Thymus (tissue), 14 donors: ENCODE measurements around the gene SPG11. TPM values are rescaled to one million over a fixed set of nuclear protein-coding genes. Genes with fewer than 3 reads are reported as not detected.

Source experiments
- DNase-seq, 9 donors: peaks; one replicate each; pipeline ENCODE4 v3.0.0-alpha.2; 2013; ENCODE audit warnings: low spot score in 9 of 9, low read depth in 6 of 9, missing footprints in 1 of 9
- H3K27ac ChIP-seq, 2 donors: one replicate each; pipeline ENCODE4 v1.5.1; 2013; ENCODE audit warnings: control low read depth in 1 of 2, low read depth in 1 of 2, low read length in 1 of 2, mild to moderate bottlenecking in 1 of 2, moderate library complexity in 1 of 2
- H3K27me3 ChIP-seq, 2 donors: one replicate each; pipeline ENCODE4 v1.5.1; 2013; ENCODE audit warnings: low read length in 1 of 2; ENCODE audit not compliant: control insufficient read depth in 2 of 2, insufficient read depth in 1 of 2
- H3K36me3 ChIP-seq, 2 donors: one replicate each; pipeline ENCODE4 v1.5.1; 2013; ENCODE audit warnings: low read length in 1 of 2, mild to moderate bottlenecking in 1 of 2, moderate library complexity in 1 of 2; ENCODE audit not compliant: control insufficient read depth in 2 of 2, insufficient read depth in 2 of 2
- H3K4me1 ChIP-seq, 2 donors: one replicate each; pipeline ENCODE4 v1.5.1; 2013; ENCODE audit warnings: low read length in 2 of 2; ENCODE audit not compliant: control insufficient read depth in 2 of 2, insufficient read depth in 2 of 2
- H3K4me3 ChIP-seq, 2 donors: one replicate each; pipeline ENCODE4 v1.5.1; 2013; ENCODE audit warnings: low read length in 2 of 2, control low read depth in 1 of 2, mild to moderate bottlenecking in 1 of 2
- H3K9me3 ChIP-seq, 2 donors: one replicate each; pipeline ENCODE4 v1.5.1; 2013; ENCODE audit warnings: low read length in 1 of 2, mild to moderate bottlenecking in 1 of 2; ENCODE audit not compliant: control insufficient read depth in 2 of 2, insufficient read depth in 1 of 2
- WGBS: extraction: QIAGEN DNeasy Blood & Tissue Kit; methylation state at CpG from one replicate; pipeline ENCODE4 v1.1.7; 2013; 5-methylcytosine and 5-hydroxymethylcytosine counted together
- long read RNA-seq, 10 donors: transcript quantifications; one replicate each; lab custom pipeline, GENCODE V29; 2026
- polyA plus RNA-seq: library from polyadenylated mRNA; stranded (reverse); fragments of 200-250 nt; gene quantifications from one replicate; pipeline ENCODE4 v1.2.3, GENCODE V29; 2013
- total RNA-seq: library from RNA; stranded (reverse); fragments of 120-200 nt; gene quantifications from one replicate; pipeline ENCODE4 v1.2.4, GENCODE V29; 2013
- donor health status: healthy.

The SPG11 gene, protein sequence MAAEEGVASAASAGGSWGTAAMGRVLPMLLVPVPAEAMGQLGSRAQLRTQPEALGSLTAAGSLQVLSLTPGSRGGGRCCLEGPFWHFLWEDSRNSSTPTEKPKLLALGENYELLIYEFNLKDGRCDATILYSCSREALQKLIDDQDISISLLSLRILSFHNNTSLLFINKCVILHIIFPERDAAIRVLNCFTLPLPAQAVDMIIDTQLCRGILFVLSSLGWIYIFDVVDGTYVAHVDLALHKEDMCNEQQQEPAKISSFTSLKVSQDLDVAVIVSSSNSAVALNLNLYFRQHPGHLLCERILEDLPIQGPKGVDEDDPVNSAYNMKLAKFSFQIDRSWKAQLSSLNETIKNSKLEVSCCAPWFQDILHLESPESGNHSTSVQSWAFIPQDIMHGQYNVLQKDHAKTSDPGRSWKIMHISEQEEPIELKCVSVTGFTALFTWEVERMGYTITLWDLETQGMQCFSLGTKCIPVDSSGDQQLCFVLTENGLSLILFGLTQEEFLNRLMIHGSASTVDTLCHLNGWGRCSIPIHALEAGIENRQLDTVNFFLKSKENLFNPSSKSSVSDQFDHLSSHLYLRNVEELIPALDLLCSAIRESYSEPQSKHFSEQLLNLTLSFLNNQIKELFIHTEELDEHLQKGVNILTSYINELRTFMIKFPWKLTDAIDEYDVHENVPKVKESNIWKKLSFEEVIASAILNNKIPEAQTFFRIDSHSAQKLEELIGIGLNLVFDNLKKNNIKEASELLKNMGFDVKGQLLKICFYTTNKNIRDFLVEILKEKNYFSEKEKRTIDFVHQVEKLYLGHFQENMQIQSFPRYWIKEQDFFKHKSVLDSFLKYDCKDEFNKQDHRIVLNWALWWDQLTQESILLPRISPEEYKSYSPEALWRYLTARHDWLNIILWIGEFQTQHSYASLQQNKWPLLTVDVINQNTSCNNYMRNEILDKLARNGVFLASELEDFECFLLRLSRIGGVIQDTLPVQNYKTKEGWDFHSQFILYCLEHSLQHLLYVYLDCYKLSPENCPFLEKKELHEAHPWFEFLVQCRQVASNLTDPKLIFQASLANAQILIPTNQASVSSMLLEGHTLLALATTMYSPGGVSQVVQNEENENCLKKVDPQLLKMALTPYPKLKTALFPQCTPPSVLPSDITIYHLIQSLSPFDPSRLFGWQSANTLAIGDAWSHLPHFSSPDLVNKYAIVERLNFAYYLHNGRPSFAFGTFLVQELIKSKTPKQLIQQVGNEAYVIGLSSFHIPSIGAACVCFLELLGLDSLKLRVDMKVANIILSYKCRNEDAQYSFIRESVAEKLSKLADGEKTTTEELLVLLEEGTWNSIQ (N-terminal part only)
- total RNA-seq = 48.0 TPM
- polyA plus RNA-seq = 67.3 TPM
- long read RNA-seq, donor 1 = 0 reads
- long read RNA-seq, donor 2 = 0 reads
- long read RNA-seq, donor 3, partial matches to known transcripts = 0 of 1 reads
- long read RNA-seq, donor 3, other reads (novel, unspliced or antisense) = 0 of 1 reads
- long read RNA-seq, donor 4, partial matches to known transcripts = 5,509 of 5,958 reads
- long read RNA-seq, donor 4, other reads (novel, unspliced or antisense) = 448 of 5,958 reads
- long read RNA-seq, donor 5, partial matches to known transcripts = 12,866 of 13,530 reads
- long read RNA-seq, donor 5, other reads (novel, unspliced or antisense) = 662 of 13,530 reads
- long read RNA-seq, donor 6, partial matches to known transcripts = 5 of 7 reads
- long read RNA-seq, donor 6, other reads (novel, unspliced or antisense) = 0 of 7 reads
- long read RNA-seq, donor 7, partial matches to known transcripts = 9,338 of 9,765 reads
- long read RNA-seq, donor 7, other reads (novel, unspliced or antisense) = 426 of 9,765 reads
- long read RNA-seq, donor 8, partial matches to known transcripts = 2,204 of 2,359 reads
- long read RNA-seq, donor 8, other reads (novel, unspliced or antisense) = 155 of 2,359 reads
- long read RNA-seq, donor 9, partial matches to known transcripts = 0 of 2 reads
- long read RNA-seq, donor 9, other reads (novel, unspliced or antisense) = 0 of 2 reads
- long read RNA-seq, donor 10, partial matches to known transcripts = 0 of 1 reads
- long read RNA-seq, donor 10, other reads (novel, unspliced or antisense) = 0 of 1 reads

DNA sequence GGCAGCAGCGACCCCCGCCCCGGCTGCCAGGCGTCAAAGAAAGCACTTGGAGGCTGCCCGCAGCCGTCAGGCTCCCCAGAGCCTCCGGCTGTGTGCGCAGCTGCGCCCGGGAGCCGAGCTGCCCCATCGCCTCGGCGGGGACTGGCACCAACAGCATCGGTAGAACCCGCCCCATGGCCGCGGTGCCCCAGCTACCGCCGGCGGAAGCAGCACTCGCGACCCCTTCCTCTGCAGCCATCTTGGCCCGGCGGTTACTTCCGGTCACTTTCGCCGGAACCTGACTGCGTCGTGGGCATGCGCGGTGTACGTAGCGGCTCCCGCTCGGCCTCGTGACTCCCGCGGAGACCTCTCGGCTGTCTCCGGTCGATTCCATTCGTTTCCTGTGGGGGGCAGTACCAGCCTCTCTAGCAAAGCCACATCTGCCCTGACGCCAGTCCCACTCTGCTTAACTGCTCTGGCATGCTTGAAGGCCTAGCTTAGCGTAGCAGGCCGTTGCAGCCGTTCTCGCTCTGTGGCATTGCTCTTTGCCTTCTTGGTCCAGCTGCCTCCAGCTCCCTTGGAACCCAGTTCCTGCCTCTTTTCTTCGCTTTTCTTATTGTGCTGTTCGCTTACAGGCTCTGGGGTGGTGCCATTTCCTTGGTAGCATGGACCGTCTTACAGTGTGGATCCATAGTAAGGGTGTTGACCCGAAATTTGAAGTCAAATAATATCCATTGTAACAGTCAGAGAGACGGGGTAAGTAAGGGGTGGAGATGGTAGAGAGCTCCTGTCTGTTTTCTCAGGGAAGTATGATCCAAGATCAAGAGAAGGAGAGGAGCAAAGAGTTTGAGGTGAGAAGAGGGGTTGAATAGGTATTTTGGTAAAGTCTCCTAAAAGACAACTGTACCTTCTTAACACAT is at the start of gene SPG11:
Gene SPG11, minus strand, starts transcription at position 253 of the 899 bp plus-strand sequence. Its CDS starts 15 bp downstream, at position 238.
- no peaks in the 10 kb centered on the region for H3K27me3 ChIP-seq
- H3K27ac ChIP-seq = peak within 1 kb of the TSS; percentile 99
- DNase-seq = peak; percentile 90 to 99 (median 96)
- H3K9me3 ChIP-seq = no peaks in the 10 kb centered on the region
- H3K4me1 ChIP-seq = peaks cover 26 to 29% of the 10 kb centered on the region in 2 donors
- H3K4me3 ChIP-seq = peak within 1 kb of the TSS; percentile 69 to 88
- peaks cover 0 to 9% of the 10 kb centered on the region in 2 donors for H3K36me3 ChIP-seq
- 8% methylated on average over 53 of the region's 53 CpGs for WGBS

DNA sequence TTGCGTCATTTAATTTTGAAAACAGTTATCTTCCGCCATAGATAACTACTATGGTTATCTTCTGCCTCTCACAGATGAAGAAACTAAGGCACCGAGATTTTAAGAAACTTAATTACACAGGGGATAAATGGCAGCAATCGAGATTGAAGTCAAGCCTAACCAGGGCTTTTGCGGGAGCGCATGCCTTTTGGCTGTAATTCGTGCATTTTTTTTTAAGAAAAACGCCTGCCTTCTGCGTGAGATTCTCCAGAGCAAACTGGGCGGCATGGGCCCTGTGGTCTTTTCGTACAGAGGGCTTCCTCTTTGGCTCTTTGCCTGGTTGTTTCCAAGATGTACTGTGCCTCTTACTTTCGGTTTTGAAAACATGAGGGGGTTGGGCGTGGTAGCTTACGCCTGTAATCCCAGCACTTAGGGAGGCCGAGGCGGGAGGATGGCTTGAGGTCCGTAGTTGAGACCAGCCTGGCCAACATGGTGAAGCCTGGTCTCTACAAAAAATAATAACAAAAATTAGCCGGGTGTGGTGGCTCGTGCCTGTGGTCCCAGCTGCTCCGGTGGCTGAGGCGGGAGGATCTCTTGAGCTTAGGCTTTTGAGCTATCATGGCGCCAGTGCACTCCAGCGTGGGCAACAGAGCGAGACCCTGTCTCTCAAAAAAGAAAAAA is 49.0 kb upstream of the SPG11 start:
- no peaks in the 10 kb centered on the region for H3K27me3 ChIP-seq
- peak overlapping the region; percentile 90 to 100 for H3K4me3 ChIP-seq
- peaks cover 29 to 39% of the 10 kb centered on the region in 2 donors for H3K36me3 ChIP-seq
- WGBS = under 1% methylated on average over 24 of the region's 24 CpGs
- DNase-seq = peak in 7 of 9 donors; percentile 40 to 86 (median 66)
- H3K9me3 ChIP-seq = no peaks in the 10 kb centered on the region
- peak overlapping the region; percentile 99 to 100 for H3K27ac ChIP-seq
- peaks cover 21 to 30% of the 10 kb centered on the region in 2 donors for H3K4me1 ChIP-seq

DNA sequence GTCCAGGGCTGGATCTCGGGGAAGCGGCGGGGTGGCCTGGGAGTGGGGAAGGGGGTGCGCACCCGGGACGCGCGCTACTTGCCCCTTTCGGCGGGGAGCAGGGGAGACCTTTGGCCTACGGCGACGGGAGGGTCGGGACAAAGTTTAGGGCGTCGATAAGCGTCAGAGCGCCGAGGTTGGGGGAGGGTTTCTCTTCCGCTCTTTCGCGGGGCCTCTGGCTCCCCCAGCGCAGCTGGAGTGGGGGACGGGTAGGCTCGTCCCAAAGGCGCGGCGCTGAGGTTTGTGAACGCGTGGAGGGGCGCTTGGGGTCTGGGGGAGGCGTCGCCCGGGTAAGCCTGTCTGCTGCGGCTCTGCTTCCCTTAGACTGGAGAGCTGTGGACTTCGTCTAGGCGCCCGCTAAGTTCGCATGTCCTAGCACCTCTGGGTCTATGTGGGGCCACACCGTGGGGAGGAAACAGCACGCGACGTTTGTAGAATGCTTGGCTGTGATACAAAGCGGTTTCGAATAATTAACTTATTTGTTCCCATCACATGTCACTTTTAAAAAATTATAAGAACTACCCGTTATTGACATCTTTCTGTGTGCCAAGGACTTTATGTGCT is 48.4 kb upstream of the SPG11 start:
- Histone ChIP-seq H3K27ac (peak overlapping the region; percentile 99 to 100), H3K36me3 (peaks cover 24 to 33% of the 10 kb centered on the region in 2 donors), H3K4me1 (peaks cover 21 to 30% of the 10 kb centered on the region in 2 donors), H3K27me3 (no peaks in the 10 kb centered on the region), H3K4me3 (peak overlapping the region; percentile 90 to 100), H3K9me3 (no peaks in the 10 kb centered on the region)
- DNase-seq = peak in 6 of 9 donors; percentile 56 to 87 (median 69)
- under 1% methylated on average over 46 of the region's 46 CpGs for WGBS

DNA sequence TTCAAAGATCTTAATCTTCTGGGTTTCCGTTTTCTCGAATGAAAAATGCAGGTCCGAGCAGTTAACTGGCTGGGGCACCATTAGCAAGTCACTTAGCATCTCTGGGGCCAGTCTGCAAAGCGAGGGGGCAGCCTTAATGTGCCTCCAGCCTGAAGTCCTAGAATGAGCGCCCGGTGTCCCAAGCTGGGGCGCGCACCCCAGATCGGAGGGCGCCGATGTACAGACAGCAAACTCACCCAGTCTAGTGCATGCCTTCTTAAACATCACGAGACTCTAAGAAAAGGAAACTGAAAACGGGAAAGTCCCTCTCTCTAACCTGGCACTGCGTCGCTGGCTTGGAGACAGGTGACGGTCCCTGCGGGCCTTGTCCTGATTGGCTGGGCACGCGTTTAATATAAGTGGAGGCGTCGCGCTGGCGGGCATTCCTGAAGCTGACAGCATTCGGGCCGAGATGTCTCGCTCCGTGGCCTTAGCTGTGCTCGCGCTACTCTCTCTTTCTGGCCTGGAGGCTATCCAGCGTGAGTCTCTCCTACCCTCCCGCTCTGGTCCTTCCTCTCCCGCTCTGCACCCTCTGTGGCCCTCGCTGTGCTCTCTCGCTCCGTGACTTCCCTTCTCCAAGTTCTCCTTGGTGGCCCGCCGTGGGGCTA is 47.8 kb upstream of the SPG11 start, which contains the start of the genes B2M and PATL2:
Gene B2M, plus strand, starts transcription at position 422 of the 647 bp plus-strand sequence. Its CDS starts 30 bp downstream, at position 452.
Gene PATL2, minus strand, starts transcription at position 228 of the 647 bp plus-strand sequence. CDS start 34,833 bp downstream, outside the sequence.
- no peaks in the 10 kb centered on the region for H3K27me3 ChIP-seq
- H3K36me3 ChIP-seq = peaks cover 18 to 27% of the 10 kb centered on the region in 2 donors
- H3K4me1 ChIP-seq = peaks cover 16 to 26% of the 10 kb centered on the region in 2 donors
- H3K27ac ChIP-seq = peak within 1 kb of the TSS; percentile 99 to 100
- peak; percentile 95 to 99 (median 97) for DNase-seq
- WGBS = under 1% methylated on average over 37 of the region's 37 CpGs
- H3K4me3 ChIP-seq = peak within 1 kb of the TSS; percentile 90 to 100
- H3K9me3 ChIP-seq = no peaks in the 10 kb centered on the region

DNA sequence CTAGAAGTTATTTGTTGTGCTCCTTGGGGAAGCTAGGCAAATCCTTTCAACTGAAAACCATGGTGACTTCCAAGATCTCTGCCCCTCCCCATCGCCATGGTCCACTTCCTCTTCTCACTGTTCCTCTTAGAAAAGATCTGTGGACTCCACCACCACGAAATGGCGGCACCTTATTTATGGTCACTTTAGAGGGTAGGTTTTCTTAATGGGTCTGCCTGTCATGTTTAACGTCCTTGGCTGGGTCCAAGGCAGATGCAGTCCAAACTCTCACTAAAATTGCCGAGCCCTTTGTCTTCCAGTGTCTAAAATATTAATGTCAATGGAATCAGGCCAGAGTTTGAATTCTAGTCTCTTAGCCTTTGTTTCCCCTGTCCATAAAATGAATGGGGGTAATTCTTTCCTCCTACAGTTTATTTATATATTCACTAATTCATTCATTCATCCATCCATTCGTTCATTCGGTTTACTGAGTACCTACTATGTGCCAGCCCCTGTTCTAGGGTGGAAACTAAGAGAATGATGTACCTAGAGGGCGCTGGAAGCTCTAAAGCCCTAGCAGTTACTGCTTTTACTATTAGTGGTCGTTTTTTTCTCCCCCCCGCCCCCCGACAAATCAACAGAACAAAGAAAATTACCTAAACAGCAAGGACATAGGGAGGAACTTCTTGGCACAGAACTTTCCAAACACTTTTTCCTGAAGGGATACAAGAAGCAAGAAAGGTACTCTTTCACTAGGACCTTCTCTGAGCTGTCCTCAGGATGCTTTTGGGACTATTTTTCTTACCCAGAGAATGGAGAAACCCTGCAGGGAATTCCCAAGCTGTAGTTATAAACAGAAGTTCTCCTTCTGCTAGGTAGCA is 47.0 kb upstream of the SPG11 start:
- Histone ChIP-seq H3K27me3 (no peaks in the 10 kb centered on the region), H3K27ac (peak overlapping the region; percentile 99 to 100), H3K4me3 (peak overlapping the region; percentile 90 to 100), H3K4me1 (peaks cover 14 to 21% of the 10 kb centered on the region in 2 donors), H3K9me3 (no peaks in the 10 kb centered on the region), H3K36me3 (peaks cover 11 to 19% of the 10 kb centered on the region in 2 donors)
- WGBS = 10% methylated on average over 11 of the region's 11 CpGs
- DNase-seq = peak in 2 of 9 donors; percentile 60 to 75
